Sigmoid colon (tissue), 7 donors: Measurements from ENCODE around the gene STAT5B. TPM values are rescaled to one million over a fixed set of nuclear protein-coding genes. Genes with fewer than 3 reads are reported as not detected.

Experiments used
- DNase-seq: peaks from one replicate; pipeline ENCODE4 v3.0.0-alpha.2; 2019
- H3K27ac ChIP-seq, 4 donors: fragments of 200-600 bp; sonication (generic); one replicate each; pipeline ENCODE4 v1.5.1; 2016 to 2019; ENCODE audit warnings: mild to moderate bottlenecking in 1 of 4
- H3K27me3 ChIP-seq, 3 donors: fragments of 200-600 bp; sonication (generic); one replicate each; pipeline ENCODE4 v1.5.1; 2019; ENCODE audit warnings: mild to moderate bottlenecking in 1 of 3
- H3K36me3 ChIP-seq, 4 donors: fragments of 200-600 bp; sonication (generic); one replicate each; pipeline ENCODE4 v1.5.1; 2016 to 2019
- H3K4me1 ChIP-seq, 4 donors: fragments of 200-600 bp; sonication (generic); one replicate each; pipeline ENCODE4 v1.5.1; 2017 to 2019
- H3K4me3 ChIP-seq, 4 donors: fragments of 200-600 bp; sonication (generic); one replicate each; pipeline ENCODE4 v1.5.1; 2017 to 2019; ENCODE audit warnings: mild to moderate bottlenecking in 2 of 4, moderate library complexity in 1 of 4
- H3K9me3 ChIP-seq, 4 donors: fragments of 200-600 bp in 3 of 4; sonication (generic) in 3 of 4; one replicate each; pipeline versions ENCODE4 v1.5.1 to v1.6.1; 2013 to 2019
- EP300 ChIP-seq, 4 donors: sonication (generic); formaldehyde crosslinking; IDR thresholded peaks; one replicate each; pipeline ENCODE4 v1.6.1; 2017; ENCODE audit warnings: antibody characterized with exemption in 4 of 4
- POLR2A ChIP-seq, 2 donors: fragments of 450-650 bp; IDR thresholded peaks; one replicate each; pipeline ENCODE4 v1.6.1; 2016; ENCODE audit warnings: antibody characterized with exemption in 2 of 2, mild to moderate bottlenecking in 2 of 2, moderate library complexity in 2 of 2
- POLR2AphosphoS5 ChIP-seq, 4 donors: sonication (generic); formaldehyde crosslinking; IDR thresholded peaks; one replicate each; pipeline ENCODE4 v1.6.1; 2017; ENCODE audit warnings: antibody characterized with exemption in 4 of 4
- WGBS, 2 donors: extraction: QIAGEN DNeasy Blood & Tissue Kit; methylation state at CpG; one replicate each; pipeline ENCODE4 v1.1.7; 2013; 5-methylcytosine and 5-hydroxymethylcytosine counted together
- intact Hi-C: fragments of 100-400 bp; cut with DNase I; formaldehyde crosslinking; loops from one replicate; pipeline ENCODE4 v1.15.1; 2023
- polyA plus RNA-seq, 3 donors: library from polyadenylated mRNA; stranded (reverse); fragments of 200-250 nt; gene quantifications; one replicate each; pipeline ENCODE4 v1.2.3, GENCODE V29; 2013
- total RNA-seq, 4 donors: library from RNA; depleted of rRNA; stranded (reverse); fragments of >200 nt; gene quantifications; one replicate each; pipeline ENCODE4 v1.1.0, GENCODE V29; 2016
- TF ChIP-seq, protein P1 (sequence below), 4 experiments: fragments of 450-650 bp in 3 of 4; fragments of 200-600 bp in 1 of 4; IDR thresholded peaks; one replicate each; pipeline ENCODE4 v1.5.1; 2016 to 2019; ENCODE audit warnings: antibody characterized with exemption in 4 of 4, mild to moderate bottlenecking in 3 of 4, moderate library complexity in 2 of 4
- donor health status: healthy with polysubstance abuse.
- donor health status: Bipolar disorder and iron deficiency.
- donor health status: healthy.

Gene STAT5B
- total and polyA plus RNA-seq, 7 donors, result 11.3 to 117 (median 93.5) TPM

DNA sequence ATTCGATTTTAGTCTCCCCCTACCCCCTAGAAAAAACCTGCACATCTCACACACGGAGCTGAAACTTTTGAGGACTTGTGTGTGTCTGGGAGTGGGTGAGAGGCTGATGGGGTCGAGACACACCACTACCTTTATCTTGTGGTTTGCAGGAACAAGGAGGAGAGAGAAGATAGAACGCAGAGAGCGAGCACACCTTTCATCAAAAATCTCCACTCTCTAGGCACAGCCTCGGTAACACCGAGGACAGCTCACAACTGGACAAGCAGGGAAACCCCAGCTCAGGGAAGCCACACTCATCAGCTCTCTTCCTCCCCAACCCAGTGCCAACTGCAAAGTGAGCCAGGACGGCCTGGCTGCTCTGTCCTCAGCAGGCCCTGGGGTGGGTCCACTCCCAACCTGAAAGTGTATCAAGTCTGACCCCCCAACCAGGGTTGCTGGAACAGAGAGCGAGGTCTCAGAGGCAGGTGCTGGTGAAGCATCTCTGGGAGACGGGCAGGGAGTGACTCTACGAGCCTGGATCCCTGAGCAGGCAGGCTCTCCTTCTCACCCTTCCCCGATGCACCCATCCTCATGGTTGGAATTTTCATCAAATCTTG is 76.7 kb downstream of the STAT5B start:
- Histone ChIP-seq H3K36me3 (peaks cover 4 to 61% (median 28%) of the 10 kb centered on the region in 4 donors), H3K4me1 (peaks cover 0 to 4% (median 3%) of the 10 kb centered on the region in 4 donors), H3K27ac (peak overlapping the region in 1 of 4 donors; percentile 21), H3K27me3 (no peaks in the 10 kb centered on the region), H3K9me3 (no peaks in the 10 kb centered on the region), H3K4me3 (no peak overlapping the region)
- 84 to 86% methylated on average over 12 of the region's 12 CpGs for WGBS, 2 donors
- intact Hi-C loops, result no loop called here
- TF ChIP-seq EP300 (IDR thresholded peaks at IDR 0.05) (no peak), POLR2AphosphoS5 (IDR thresholded peaks at IDR 0.05) (no peak), POLR2A (IDR thresholded peaks at IDR 0.05) (no peak)
- TF ChIP-seq, protein P1, sequence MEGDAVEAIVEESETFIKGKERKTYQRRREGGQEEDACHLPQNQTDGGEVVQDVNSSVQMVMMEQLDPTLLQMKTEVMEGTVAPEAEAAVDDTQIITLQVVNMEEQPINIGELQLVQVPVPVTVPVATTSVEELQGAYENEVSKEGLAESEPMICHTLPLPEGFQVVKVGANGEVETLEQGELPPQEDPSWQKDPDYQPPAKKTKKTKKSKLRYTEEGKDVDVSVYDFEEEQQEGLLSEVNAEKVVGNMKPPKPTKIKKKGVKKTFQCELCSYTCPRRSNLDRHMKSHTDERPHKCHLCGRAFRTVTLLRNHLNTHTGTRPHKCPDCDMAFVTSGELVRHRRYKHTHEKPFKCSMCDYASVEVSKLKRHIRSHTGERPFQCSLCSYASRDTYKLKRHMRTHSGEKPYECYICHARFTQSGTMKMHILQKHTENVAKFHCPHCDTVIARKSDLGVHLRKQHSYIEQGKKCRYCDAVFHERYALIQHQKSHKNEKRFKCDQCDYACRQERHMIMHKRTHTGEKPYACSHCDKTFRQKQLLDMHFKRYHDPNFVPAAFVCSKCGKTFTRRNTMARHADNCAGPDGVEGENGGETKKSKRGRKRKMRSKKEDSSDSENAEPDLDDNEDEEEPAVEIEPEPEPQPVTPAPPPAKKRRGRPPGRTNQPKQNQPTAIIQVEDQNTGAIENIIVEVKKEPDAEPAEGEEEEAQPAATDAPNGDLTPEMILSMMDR (IDR thresholded peaks at IDR 0.05), result no peak
- no peak for DNase-seq

DNA sequence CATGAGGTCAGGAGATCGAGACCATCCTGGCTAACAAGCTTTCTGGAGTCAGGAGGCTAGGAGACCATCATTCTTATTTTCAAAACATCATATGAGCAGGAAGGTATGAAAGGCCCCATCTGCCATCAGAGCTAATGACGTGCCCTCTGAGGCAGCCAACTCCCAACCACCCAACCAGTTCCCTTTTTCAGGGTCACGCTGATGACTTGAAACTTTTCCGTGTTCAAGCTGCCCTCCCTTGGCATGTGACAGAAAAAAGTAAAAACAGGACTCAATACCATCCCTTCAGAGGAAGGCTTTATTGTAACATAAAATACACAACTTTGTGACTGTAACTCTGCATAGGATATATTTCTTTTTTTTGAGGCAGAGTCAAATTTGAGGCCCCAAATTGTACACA is 77.3 kb downstream of the STAT5B start:
- intact Hi-C loops, result no loop called here
- peak in 1 of 4 donors; percentile 10 for TF ChIP-seq POLR2AphosphoS5 (IDR thresholded peaks at IDR 0.05)
- TF ChIP-seq, protein P1 (IDR thresholded peaks at IDR 0.05), result no peak
- Histone ChIP-seq H3K27me3 (no peaks in the 10 kb centered on the region), H3K36me3 (peaks cover 3 to 55% (median 24%) of the 10 kb centered on the region in 4 donors), H3K4me1 (peaks cover 0 to 7% (median 5%) of the 10 kb centered on the region in 4 donors), H3K9me3 (no peaks in the 10 kb centered on the region), H3K27ac (no peak overlapping the region), H3K4me3 (no peak overlapping the region)
- whole genome bisulfite sequencing, 2 donors, result 64 to 93% methylated on average over 4 of the region's 4 CpGs
- DNase-seq, result no peak

DNA sequence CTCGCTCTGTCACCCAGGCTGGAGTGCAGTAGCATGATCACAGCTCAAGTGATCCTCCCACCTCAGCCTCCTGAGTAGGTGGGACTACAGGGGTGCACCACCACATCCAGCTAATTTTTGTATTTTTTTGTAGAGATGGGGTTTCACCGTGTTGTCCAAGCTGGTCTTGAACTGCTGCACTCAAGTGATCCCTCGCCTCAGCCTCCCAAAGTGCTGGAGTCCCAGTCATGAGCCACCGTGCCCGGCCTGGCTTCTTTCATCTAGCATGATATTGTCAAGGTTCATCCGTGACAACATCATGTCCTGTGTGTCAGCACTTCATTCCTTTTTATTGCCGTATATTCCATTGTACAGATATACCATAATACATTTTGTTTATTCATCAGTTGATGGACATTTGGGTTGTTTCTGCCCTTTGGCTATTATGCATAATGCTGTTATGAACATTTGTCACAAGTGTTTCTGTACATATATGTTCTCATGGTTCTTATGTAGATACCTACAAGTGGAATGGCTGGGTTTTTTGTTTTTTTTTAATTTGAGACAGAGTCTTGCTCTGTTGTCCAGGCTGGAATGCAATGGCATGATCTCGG is 78.5 kb downstream of the STAT5B start:
- 94 to 95% methylated on average over 8 of the region's 8 CpGs for WGBS, 2 donors
- peaks cover 0 to 43% (median 15%) of the 10 kb centered on the region in 4 donors for H3K36me3 ChIP-seq
- H3K27ac ChIP-seq, result no peak overlapping the region
- peaks cover 0 to 18% (median 16%) of the 10 kb centered on the region in 4 donors for H3K4me1 ChIP-seq
- TF ChIP-seq EP300 (IDR thresholded peaks at IDR 0.05), result no peak
- TF ChIP-seq, protein P1 (IDR thresholded peaks at IDR 0.05), result no peak
- no peak for TF ChIP-seq POLR2A (IDR thresholded peaks at IDR 0.05)
- no peak for TF ChIP-seq POLR2AphosphoS5 (IDR thresholded peaks at IDR 0.05)
- DNase-seq, result no peak
- H3K4me3 ChIP-seq, result no peak overlapping the region
- H3K27me3 ChIP-seq, result no peaks in the 10 kb centered on the region
- no peaks in the 10 kb centered on the region for H3K9me3 ChIP-seq
- intact Hi-C loops, result no loop called here

DNA sequence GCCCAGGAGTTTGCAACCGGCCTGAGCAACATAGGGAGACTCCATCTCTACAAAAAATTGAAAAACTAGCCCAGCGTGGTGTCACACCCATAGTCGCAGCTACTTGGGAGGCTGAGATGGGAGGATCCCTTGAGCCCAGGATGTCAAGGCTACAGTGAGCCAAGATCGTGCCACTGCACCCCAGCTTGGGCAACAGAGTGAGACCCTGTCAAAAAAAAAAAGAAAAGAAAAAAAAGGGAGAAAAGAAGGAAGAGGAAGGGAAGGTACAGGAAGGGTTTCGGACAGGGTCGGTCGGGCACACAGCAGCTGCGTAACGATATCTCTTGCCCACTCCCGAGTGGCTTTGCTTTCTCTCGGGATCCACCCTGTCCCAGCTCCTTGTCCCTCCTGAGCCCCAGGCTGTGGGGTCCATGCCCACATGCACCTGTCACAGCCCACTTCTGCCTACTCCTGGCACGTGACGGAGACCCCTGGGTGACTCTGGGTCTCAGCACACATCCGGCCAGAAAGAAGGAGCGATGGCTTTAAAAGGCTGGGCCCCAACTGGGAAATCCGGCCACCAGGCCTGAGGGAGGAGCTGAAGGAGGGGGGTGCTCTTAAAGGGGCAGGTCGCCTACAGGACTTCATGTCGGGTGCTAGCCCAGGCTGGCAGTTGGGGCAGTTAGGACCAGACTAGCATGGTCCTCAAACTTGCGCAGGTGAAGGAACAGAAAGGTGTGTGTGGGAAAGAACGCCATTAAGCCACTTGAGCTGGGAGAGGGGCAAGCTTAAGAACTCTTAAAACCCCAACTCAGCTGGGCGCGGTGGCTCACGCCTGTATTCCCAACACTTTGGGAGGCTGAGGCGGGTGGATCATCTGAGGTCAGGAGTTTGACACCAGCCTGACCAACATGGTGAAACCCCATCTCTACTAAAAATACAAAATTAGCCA is 82.0 kb downstream of the STAT5B start, which contains the start of gene GHDC:
Gene GHDC (minus strand): TSS at position 526 of the 931 bp plus-strand sequence. CDS start 913 bp downstream, outside the sequence.
- Histone ChIP-seq H3K9me3 (no peaks in the 10 kb centered on the region), H3K36me3 (peaks cover 0 to 13% (median 0%) of the 10 kb centered on the region in 4 donors), H3K4me1 (peaks cover 0 to 26% (median 19%) of the 10 kb centered on the region in 4 donors), H3K4me3 (peak within 1 kb of the TSS; percentile 62 to 81 (median 64)), H3K27me3 (no peaks in the 10 kb centered on the region), H3K27ac (peak within 1 kb of the TSS; percentile 81 to 86 (median 84))
- TF ChIP-seq POLR2AphosphoS5 (IDR thresholded peaks at IDR 0.05), result peak in 3 of 4 donors; percentile 70 to 77 (median 74)
- TF ChIP-seq EP300 (IDR thresholded peaks at IDR 0.05), result no peak
- intact Hi-C loops, result loop anchor here (5.0 kb wide), 2 partner anchors 37 to 93 kb away; partner anchors contain the start of gene STAT5A
- peak; percentile 94 for DNase-seq
- 13 to 22% methylated on average over 24 of the region's 24 CpGs for WGBS, 2 donors
